ENCODE data around the gene MPRIP.

- TF ChIP-seq ZNF532 (CRISPR knock-in tag; IDR thresholded peaks at IDR 0.05; ENCODE audit: borderline replicate concordance), result no peak
- TF ChIP-seq FOXJ3 (CRISPR knock-in tag; IDR thresholded peaks at IDR 0.05; ENCODE audit: borderline replicate concordance), result no peak
- no peak for TF ChIP-seq AFF4 (CRISPR knock-in tag; IDR thresholded peaks at IDR 0.05; ENCODE audit: borderline replicate concordance)
- no peak for TF ChIP-seq PREB (CRISPR knock-in tag; IDR thresholded peaks at IDR 0.05; ENCODE audit: borderline replicate concordance)
- no peak for TF ChIP-seq ESRRA (CRISPR knock-in tag; IDR thresholded peaks at IDR 0.05; ENCODE audit: borderline replicate concordance)
- no peak for TF ChIP-seq ATF3 (CRISPR knock-in tag; conservative IDR thresholded peaks at IDR 0.05)
- TF ChIP-seq CTCF (IDR thresholded peaks at IDR 0.05), result no peak
- TF ChIP-seq ZBTB43 (CRISPR knock-in tag; IDR thresholded peaks at IDR 0.05), result no peak
- TF ChIP-seq KAT7 (CRISPR knock-in tag; IDR thresholded peaks at IDR 0.05; ENCODE audit: borderline replicate concordance), result no peak
- no peak for TF ChIP-seq CREM (CRISPR knock-in tag; IDR thresholded peaks at IDR 0.05)
- no peak for TF ChIP-seq ATF6 (CRISPR knock-in tag; IDR thresholded peaks at IDR 0.05)
- no peak for TF ChIP-seq NR3C1 (CRISPR knock-in tag; conservative IDR thresholded peaks at IDR 0.05; ENCODE audit: low read depth)
- TF ChIP-seq TP53 (CRISPR knock-in tag; IDR thresholded peaks at IDR 0.05), result no peak
These were observed 159.0 kb downstream of the MPRIP start for GRCh38 chr17:17201271-17201670.
